ENCODE measurements around the gene DOK6. TPM values are rescaled to one million over a fixed set of nuclear protein-coding genes. Genes with fewer than 3 reads are reported as not detected.

Gene DOK6
- total and polyA plus RNA-seq, 10 of the 15 experiments (the other 5 are each of a cell fraction or from before 2014, with no cell fraction given) = 0.01 to 0.09 (median 0.04) TPM; not detected in 4

DNA sequence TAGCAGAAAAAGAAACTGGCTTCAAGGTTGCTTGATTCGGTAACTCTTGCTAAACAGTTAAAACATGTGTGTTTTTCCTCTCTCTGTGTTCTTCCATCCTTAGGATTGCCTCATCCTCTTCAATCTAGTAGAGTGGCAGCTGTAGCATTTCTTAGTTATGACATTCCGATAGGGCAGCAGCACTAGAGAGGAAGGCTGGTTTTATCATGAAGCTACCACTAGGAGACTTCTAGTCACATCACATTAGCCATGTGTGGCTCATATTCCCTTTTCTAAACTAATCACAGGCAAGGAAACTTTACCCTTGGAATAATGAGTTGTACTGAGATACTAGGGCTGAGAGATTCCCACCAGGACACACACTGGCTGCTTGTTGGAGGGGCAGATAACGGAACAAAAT, 187.6 kb downstream of the DOK6 start (continued):
- TF ChIP-seq, protein P1, sequence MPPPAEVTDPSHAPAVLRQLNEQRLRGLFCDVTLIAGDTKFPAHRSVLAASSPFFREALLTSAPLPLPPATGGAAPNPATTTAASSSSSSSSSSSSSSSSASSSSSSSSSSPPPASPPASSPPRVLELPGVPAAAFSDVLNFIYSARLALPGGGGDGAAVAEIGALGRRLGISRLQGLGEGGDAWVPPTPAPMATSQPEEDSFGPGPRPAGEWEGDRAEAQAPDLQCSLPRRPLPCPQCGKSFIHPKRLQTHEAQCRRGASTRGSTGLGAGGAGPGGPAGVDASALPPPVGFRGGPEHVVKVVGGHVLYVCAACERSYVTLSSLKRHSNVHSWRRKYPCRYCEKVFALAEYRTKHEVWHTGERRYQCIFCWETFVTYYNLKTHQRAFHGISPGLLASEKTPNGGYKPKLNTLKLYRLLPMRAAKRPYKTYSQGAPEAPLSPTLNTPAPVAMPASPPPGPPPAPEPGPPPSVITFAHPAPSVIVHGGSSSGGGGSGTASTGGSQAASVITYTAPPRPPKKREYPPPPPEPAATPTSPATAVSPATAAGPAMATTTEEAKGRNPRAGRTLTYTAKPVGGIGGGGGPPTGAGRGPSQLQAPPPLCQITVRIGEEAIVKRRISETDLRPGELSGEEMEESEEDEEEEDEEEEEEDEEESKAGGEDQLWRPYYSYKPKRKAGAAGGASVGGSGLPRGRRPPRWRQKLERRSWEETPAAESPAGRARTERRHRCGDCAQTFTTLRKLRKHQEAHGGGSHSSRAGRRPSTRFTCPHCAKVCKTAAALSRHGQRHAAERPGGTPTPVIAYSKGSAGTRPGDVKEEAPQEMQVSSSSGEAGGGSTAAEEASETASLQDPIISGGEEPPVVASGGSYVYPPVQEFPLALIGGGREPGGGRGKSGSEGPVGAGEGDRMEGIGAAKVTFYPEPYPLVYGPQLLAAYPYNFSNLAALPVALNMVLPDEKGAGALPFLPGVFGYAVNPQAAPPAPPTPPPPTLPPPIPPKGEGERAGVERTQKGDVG (CRISPR knock-in tag; IDR thresholded peaks at IDR 0.05) = no peak
- no peak for TF ChIP-seq TAF1 (IDR thresholded peaks at IDR 0.05; ENCODE audit: borderline replicate concordance, low read depth, low read length)
- no peak for TF ChIP-seq LARP7 (IDR thresholded peaks at IDR 0.05)
- TF ChIP-seq MXI1 (IDR thresholded peaks at IDR 0.05; ENCODE audit: low read depth, low read length) = no peak
- TF ChIP-seq, protein P2, sequence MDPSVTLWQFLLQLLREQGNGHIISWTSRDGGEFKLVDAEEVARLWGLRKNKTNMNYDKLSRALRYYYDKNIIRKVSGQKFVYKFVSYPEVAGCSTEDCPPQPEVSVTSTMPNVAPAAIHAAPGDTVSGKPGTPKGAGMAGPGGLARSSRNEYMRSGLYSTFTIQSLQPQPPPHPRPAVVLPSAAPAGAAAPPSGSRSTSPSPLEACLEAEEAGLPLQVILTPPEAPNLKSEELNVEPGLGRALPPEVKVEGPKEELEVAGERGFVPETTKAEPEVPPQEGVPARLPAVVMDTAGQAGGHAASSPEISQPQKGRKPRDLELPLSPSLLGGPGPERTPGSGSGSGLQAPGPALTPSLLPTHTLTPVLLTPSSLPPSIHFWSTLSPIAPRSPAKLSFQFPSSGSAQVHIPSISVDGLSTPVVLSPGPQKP (IDR thresholded peaks at IDR 0.05; ENCODE audit: low read depth, low read length) = no peak
- TF ChIP-seq, protein P3, sequence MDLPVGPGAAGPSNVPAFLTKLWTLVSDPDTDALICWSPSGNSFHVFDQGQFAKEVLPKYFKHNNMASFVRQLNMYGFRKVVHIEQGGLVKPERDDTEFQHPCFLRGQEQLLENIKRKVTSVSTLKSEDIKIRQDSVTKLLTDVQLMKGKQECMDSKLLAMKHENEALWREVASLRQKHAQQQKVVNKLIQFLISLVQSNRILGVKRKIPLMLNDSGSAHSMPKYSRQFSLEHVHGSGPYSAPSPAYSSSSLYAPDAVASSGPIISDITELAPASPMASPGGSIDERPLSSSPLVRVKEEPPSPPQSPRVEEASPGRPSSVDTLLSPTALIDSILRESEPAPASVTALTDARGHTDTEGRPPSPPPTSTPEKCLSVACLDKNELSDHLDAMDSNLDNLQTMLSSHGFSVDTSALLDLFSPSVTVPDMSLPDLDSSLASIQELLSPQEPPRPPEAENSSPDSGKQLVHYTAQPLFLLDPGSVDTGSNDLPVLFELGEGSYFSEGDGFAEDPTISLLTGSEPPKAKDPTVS (IDR thresholded peaks at IDR 0.05; ENCODE audit: low read depth, low read length) = no peak

DNA sequence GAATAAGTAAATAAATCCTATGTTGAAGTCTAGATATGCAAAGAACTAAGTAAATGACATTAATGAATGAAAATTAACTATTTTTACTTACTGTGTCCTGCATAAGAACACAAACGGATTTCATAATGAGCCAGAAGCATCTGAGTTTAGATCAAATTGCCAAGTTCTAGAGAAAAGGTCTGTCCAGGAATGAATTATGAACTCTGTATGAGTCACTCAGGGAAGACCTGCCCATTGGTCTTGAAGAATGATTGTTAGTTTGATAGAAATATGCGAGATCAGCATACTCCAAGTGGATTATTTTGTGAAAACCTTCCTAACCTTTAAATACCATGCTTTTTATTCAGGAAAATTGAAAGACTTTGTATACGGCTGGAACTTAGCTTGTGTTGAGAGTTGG, 189.5 kb downstream of the DOK6 start:
- 30% methylated on average over 3 of the region's 3 CpGs for WGBS (ENCODE audit: insufficient coverage, insufficient replicate concordance, low lambda C conversion rate, missing lambda C conversion rate)

More for the DNA sequence above, 189.5 kb downstream of the DOK6 start:
- intact Hi-C loops (cut with micrococcal nuclease; ENCODE audit: unreplicated experiment) (no loop called here), in situ Hi-C loops (cut with MboI) (no loop called here)
- Histone ChIP-seq H3K27me3 (replicated peaks in 1 of 2; ENCODE audit: control insufficient read depth in 2 of 2, insufficient read depth in 2 of 2, low read length in 1 of 2) (no peaks in the 10 kb centered on the region), H3K4me2 (ENCODE audit: control insufficient read depth, insufficient read depth) (no peak overlapping the region), H3K9ac (ENCODE audit: control insufficient read depth, insufficient read depth, low read length) (no peak overlapping the region), H4K20me1 (ENCODE audit: control insufficient read depth, insufficient read depth) (no peaks in the 10 kb centered on the region), H3K4me1 (ENCODE audit: control insufficient read depth, insufficient read depth, low read length) (no peaks in the 10 kb centered on the region), H3K27ac (ENCODE audit: control insufficient read depth, insufficient read depth) (no peak overlapping the region), H3K79me2 (ENCODE audit: control insufficient read depth, insufficient read depth, low read length) (no peaks in the 10 kb centered on the region), H3K36me3 (ENCODE audit: control insufficient read depth in 2 of 2, insufficient read depth in 2 of 2, low read length in 1 of 2) (no peaks in the 10 kb centered on the region), H3K4me3 (no peak overlapping the region), H2AFZ (ENCODE audit: control insufficient read depth, low read depth, low read length) (no peak overlapping the region), H3K9me3 (replicated peaks; ENCODE audit: control insufficient read depth, insufficient read depth, low read length) (no peaks in the 10 kb centered on the region)
- FAIRE-seq (no peak), ATAC-seq (no peak), DNase-seq (ENCODE audit: low read depth, low spot score) (no peak)
- RAD21 ChIA-PET (ENCODE audit: unreplicated experiment) = no interaction called here
- no peak for TF ChIP-seq SREBF2 (IDR thresholded peaks at IDR 0.05; ENCODE audit: low read length)
- no peak for TF ChIP-seq SUPT20H (IDR thresholded peaks at IDR 0.05; ENCODE audit: borderline replicate concordance, control insufficient read depth, low read depth, low read length)
- TF ChIP-seq CHD4 (IDR thresholded peaks at IDR 0.05) = no peak
- TF ChIP-seq, protein P4, sequence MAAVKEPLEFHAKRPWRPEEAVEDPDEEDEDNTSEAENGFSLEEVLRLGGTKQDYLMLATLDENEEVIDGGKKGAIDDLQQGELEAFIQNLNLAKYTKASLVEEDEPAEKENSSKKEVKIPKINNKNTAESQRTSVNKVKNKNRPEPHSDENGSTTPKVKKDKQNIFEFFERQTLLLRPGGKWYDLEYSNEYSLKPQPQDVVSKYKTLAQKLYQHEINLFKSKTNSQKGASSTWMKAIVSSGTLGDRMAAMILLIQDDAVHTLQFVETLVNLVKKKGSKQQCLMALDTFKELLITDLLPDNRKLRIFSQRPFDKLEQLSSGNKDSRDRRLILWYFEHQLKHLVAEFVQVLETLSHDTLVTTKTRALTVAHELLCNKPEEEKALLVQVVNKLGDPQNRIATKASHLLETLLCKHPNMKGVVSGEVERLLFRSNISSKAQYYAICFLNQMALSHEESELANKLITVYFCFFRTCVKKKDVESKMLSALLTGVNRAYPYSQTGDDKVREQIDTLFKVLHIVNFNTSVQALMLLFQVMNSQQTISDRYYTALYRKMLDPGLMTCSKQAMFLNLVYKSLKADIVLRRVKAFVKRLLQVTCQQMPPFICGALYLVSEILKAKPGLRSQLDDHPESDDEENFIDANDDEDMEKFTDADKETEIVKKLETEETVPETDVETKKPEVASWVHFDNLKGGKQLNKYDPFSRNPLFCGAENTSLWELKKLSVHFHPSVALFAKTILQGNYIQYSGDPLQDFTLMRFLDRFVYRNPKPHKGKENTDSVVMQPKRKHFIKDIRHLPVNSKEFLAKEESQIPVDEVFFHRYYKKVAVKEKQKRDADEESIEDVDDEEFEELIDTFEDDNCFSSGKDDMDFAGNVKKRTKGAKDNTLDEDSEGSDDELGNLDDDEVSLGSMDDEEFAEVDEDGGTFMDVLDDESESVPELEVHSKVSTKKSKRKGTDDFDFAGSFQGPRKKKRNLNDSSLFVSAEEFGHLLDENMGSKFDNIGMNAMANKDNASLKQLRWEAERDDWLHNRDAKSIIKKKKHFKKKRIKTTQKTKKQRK (IDR thresholded peaks at IDR 0.05; ENCODE audit: low read depth, low read length) = no peak
- no peak for TF ChIP-seq MYC (IDR thresholded peaks at IDR 0.05; ENCODE audit: insufficient read depth, insufficient read length, insufficient replicate concordance, low read length, severe bottlenecking)
- TF ChIP-seq RUNX3 (IDR thresholded peaks at IDR 0.05; ENCODE audit: low read length) = no peak
- BruUV-seq (replicated peaks) = no TSS peak
- POLR2A ChIA-PET = no interaction called here
- CTCF ChIA-PET = no interaction called here
- SMC1A ChIA-PET (ENCODE audit: uncharacterized antibody, unreplicated experiment) = no interaction called here
